Activated CD4-positive, alpha-beta T cell treated with anti-CD3 and anti-CD28 coated beads for 36 hours (primary cell): ENCODE measurements around the gene CYS1. TPM values are rescaled to one million over a fixed set of nuclear protein-coding genes. Genes with fewer than 3 reads are reported as not detected.
"Not testable (repeated sequence)": the region's sequence is repeated elsewhere in the genome, so short reads cannot be mapped to it uniquely, and the experiment has no call there.

Experiments
- ATAC-seq: fragments of 200-7000 bp; cut with Tn5 transposase; one replicate; pipeline ENCODE4 v1.10.0; 2021; ENCODE audit warnings: mild to moderate bottlenecking, moderate library complexity
- CTCF ChIA-PET: fragments of 350-600 bp; sonication (Branson Sonifier 250); formaldehyde crosslinking; loops from one replicate; lab custom pipeline; 2021; ENCODE audit warnings: antibody characterized with exemption; lab: Charles Lee
- POLR2A ChIA-PET: fragments of 350-600 bp; sonication (Branson Sonifier 250); formaldehyde crosslinking; loops from one replicate; lab custom pipeline; 2021; ENCODE audit warnings: antibody characterized with exemption, inconsistent platforms; lab: Charles Lee
- DNase-seq: peaks from one replicate; pipeline ENCODE4 v3.0.0-alpha.2; 2020
- H3K27ac Mint-ChIP-seq: one replicate; pipeline ENCODE4 v1.8.0; 2021; ENCODE audit warnings: mixed read lengths
- H3K27me3 Mint-ChIP-seq: one replicate; pipeline ENCODE4 v1.8.0; 2021; ENCODE audit warnings: mixed read lengths
- H3K36me3 Mint-ChIP-seq: one replicate; pipeline ENCODE4 v1.8.0; 2021; ENCODE audit warnings: low read depth, mixed read lengths
- H3K4me1 Mint-ChIP-seq: one replicate; pipeline ENCODE4 v1.8.0; 2021; ENCODE audit warnings: mixed read lengths
- H3K4me3 Mint-ChIP-seq: one replicate; pipeline ENCODE4 v1.8.0; 2021; ENCODE audit warnings: mild to moderate bottlenecking, moderate library complexity, mixed read lengths
- H3K9me3 Mint-ChIP-seq: one replicate; pipeline ENCODE4 v1.8.0; 2021; ENCODE audit warnings: low read depth, mixed read lengths
- intact Hi-C, 2 experiments: fragments of 100-400 bp; cut with DNase I in 1 of 2; cut with micrococcal nuclease in 1 of 2; formaldehyde crosslinking; loops; one replicate each; pipeline versions ENCODE4 v1.14.2 to v1.15.1; 2022 to 2024; cut with DNase I, micrococcal nuclease
- total RNA-seq, 2 experiments: library from RNA; stranded (reverse); gene quantifications; one replicate each; pipeline ENCODE4 v1.2.3, GENCODE V29; 2021

CYS1 gene
- total RNA-seq, 2 experiments from 2014 or later = not detected

GRCh38 chr2:10038716-10039115 is 41.5 kb downstream of the CYS1 start:
- CTCF ChIA-PET = interaction anchor here (0.7 to 1.1 kb wide), 3 partner anchors 9 to 830 kb away, joined by 3 to 4 read pairs (median 3); no protein-coding TSS in a partner anchor
- H3K27ac Mint-ChIP-seq = no peak overlapping the region
- H3K4me3 Mint-ChIP-seq = no peak overlapping the region
- no peaks in the 10 kb centered on the region for H3K9me3 Mint-ChIP-seq
- POLR2A ChIA-PET = no interaction called here
- H3K36me3 Mint-ChIP-seq = no peaks in the 10 kb centered on the region
- intact Hi-C loops = no loop called here
- DNase-seq (no peak), ATAC-seq (no peak)
- peaks cover 11% of the 10 kb centered on the region for H3K4me1 Mint-ChIP-seq
- peaks cover 3% of the 10 kb centered on the region for H3K27me3 Mint-ChIP-seq

- POLR2A ChIA-PET = no interaction called here
- intact Hi-C loops = no loop called here
Measured at GRCh38 chr2:10038123-10038522, 42.1 kb downstream of the CYS1 start.

GRCh38 chr2:10036095-10036884 is 43.9 kb downstream of the CYS1 start:
- H3K27me3 Mint-ChIP-seq = no peaks in the 10 kb centered on the region
- H3K27ac Mint-ChIP-seq = no peak overlapping the region
- H3K36me3 Mint-ChIP-seq = no peaks in the 10 kb centered on the region
- intact Hi-C loops = no loop called here
- ChIA-PET POLR2A (no interaction called here), CTCF (interaction anchor here (0.6 to 3.4 kb wide), 6 partner anchors 12 to 222 kb away, joined by 3 to 12 read pairs (median 4); no protein-coding TSS in a partner anchor)
- DNase-seq = peak; percentile 70
- H3K4me3 Mint-ChIP-seq = no peak overlapping the region
- H3K4me1 Mint-ChIP-seq = peaks cover 4% of the 10 kb centered on the region
- ATAC-seq = peak; percentile 90
- H3K9me3 Mint-ChIP-seq = no peaks in the 10 kb centered on the region

More at GRCh38 chr2:10038123-10038522, 42.1 kb downstream of the CYS1 start:
- H3K27me3 Mint-ChIP-seq = peaks cover 3% of the 10 kb centered on the region
- DNase-seq (no peak), ATAC-seq (no peak)
- no peak overlapping the region for H3K4me3 Mint-ChIP-seq
- H3K4me1 Mint-ChIP-seq = peaks cover 11% of the 10 kb centered on the region
- H3K36me3 Mint-ChIP-seq = no peaks in the 10 kb centered on the region
- H3K27ac Mint-ChIP-seq = no peak overlapping the region
- no peaks in the 10 kb centered on the region for H3K9me3 Mint-ChIP-seq
- CTCF ChIA-PET = interaction anchor here (0.7 to 3.4 kb wide), 3 partner anchors 10 to 829 kb away, joined by 3 to 12 read pairs (median 4); no protein-coding TSS in a partner anchor

GRCh38 chr2:10035633-10036032 is 44.6 kb downstream of the CYS1 start:
- H3K36me3 Mint-ChIP-seq = no peaks in the 10 kb centered on the region
- DNase-seq = no peak
- ChIA-PET CTCF (interaction anchor here (0.6 to 3.4 kb wide), 4 partner anchors 13 to 221 kb away, joined by 3 to 12 read pairs (median 6); no protein-coding TSS in a partner anchor), POLR2A (interaction anchor here (0.6 kb wide), 1 partner anchor 263 kb away, joined by 3 read pairs; no protein-coding TSS in a partner anchor)
- H3K4me3 Mint-ChIP-seq = no peak overlapping the region
- H3K4me1 Mint-ChIP-seq = peaks cover 4% of the 10 kb centered on the region
- intact Hi-C loops = no loop called here
- H3K27ac Mint-ChIP-seq = no peak overlapping the region
- H3K9me3 Mint-ChIP-seq = no peaks in the 10 kb centered on the region
- no peaks in the 10 kb centered on the region for H3K27me3 Mint-ChIP-seq
- ATAC-seq = no peak

- Mint-ChIP-seq H3K4me1 (peaks cover 4% of the 10 kb centered on the region), H3K27ac (no peak overlapping the region), H3K9me3 (no peaks in the 10 kb centered on the region), H3K4me3 (no peak overlapping the region), H3K36me3 (no peaks in the 10 kb centered on the region), H3K27me3 (no peaks in the 10 kb centered on the region)
- POLR2A ChIA-PET = interaction anchor here (0.6 kb wide), 1 partner anchor 262 kb away, joined by 3 read pairs; no protein-coding TSS in a partner anchor
- CTCF ChIA-PET = interaction anchor here (1.0 to 3.4 kb wide), 4 partner anchors 13 to 221 kb away, joined by 3 to 12 read pairs (median 7); no protein-coding TSS in a partner anchor
- DNase-seq (no peak), ATAC-seq (peak; percentile 27)
- intact Hi-C loops = no loop called here
Measured at GRCh38 chr2:10035053-10035422, 45.2 kb downstream of the CYS1 start.

- H3K4me3 Mint-ChIP-seq = no peak overlapping the region
- POLR2A ChIA-PET = no interaction called here
- H3K4me1 Mint-ChIP-seq = peaks cover 9% of the 10 kb centered on the region
Measured at GRCh38 chr2:10034333-10035052, 45.7 kb downstream of the CYS1 start.

GRCh38 chr2:10033251-10034006 is 46.8 kb downstream of the CYS1 start:
- Mint-ChIP-seq H3K4me3 (no peak overlapping the region), H3K9me3 (no peaks in the 10 kb centered on the region), H3K27ac (no peak overlapping the region), H3K36me3 (no peaks in the 10 kb centered on the region), H3K4me1 (peaks cover 16% of the 10 kb centered on the region), H3K27me3 (no peaks in the 10 kb centered on the region)
- ChIA-PET CTCF (interaction anchor here (0.6 to 1.6 kb wide), 3 partner anchors 50 to 263 kb away, joined by 3 to 6 read pairs (median 6); no protein-coding TSS in a partner anchor), POLR2A (no interaction called here)
- no peak for DNase-seq
- ATAC-seq = no peak
- intact Hi-C loops = no loop called here

More at GRCh38 chr2:10034333-10035052, 45.7 kb downstream of the CYS1 start:
- DNase-seq (no peak), ATAC-seq (no peak)
- no peaks in the 10 kb centered on the region for H3K27me3 Mint-ChIP-seq
- H3K9me3 Mint-ChIP-seq = no peaks in the 10 kb centered on the region
- no peaks in the 10 kb centered on the region for H3K36me3 Mint-ChIP-seq
- intact Hi-C loops = no loop called here
- CTCF ChIA-PET = interaction anchor here (1.6 to 3.4 kb wide), 3 partner anchors 14 to 220 kb away, joined by 6 to 12 read pairs (median 8); no protein-coding TSS in a partner anchor
- H3K27ac Mint-ChIP-seq = no peak overlapping the region

- Mint-ChIP-seq H3K4me3 (no peak overlapping the region), H3K27ac (no peak overlapping the region), H3K36me3 (no peaks in the 10 kb centered on the region), H3K4me1 (peaks cover 18% of the 10 kb centered on the region), H3K27me3 (no peaks in the 10 kb centered on the region), H3K9me3 (no peaks in the 10 kb centered on the region)
- DNase-seq (no peak), ATAC-seq (no peak)
- intact Hi-C loops = no loop called here
- ChIA-PET POLR2A (no interaction called here), CTCF (no interaction called here)
Measured at GRCh38 chr2:10032746-10033105, 47.5 kb downstream of the CYS1 start.

GRCh38 chr2:10031886-10032745 is 48.1 kb downstream of the CYS1 start:
- intact Hi-C loops = no loop called here
- ATAC-seq = no peak
- H3K9me3 Mint-ChIP-seq = no peaks in the 10 kb centered on the region
- no peak overlapping the region for H3K4me3 Mint-ChIP-seq
- POLR2A ChIA-PET = interaction anchor here (0.6 kb wide), 1 partner anchor 49 kb away, joined by 5 read pairs; no protein-coding TSS in a partner anchor
- no peaks in the 10 kb centered on the region for H3K27me3 Mint-ChIP-seq
- H3K4me1 Mint-ChIP-seq = peaks cover 18% of the 10 kb centered on the region
- CTCF ChIA-PET = interaction anchor here (0.5 to 2.3 kb wide), 3 partner anchors 15 to 64 kb away, joined by 3 to 5 read pairs (median 3); no protein-coding TSS in a partner anchor
- no peak for DNase-seq
- no peak overlapping the region for H3K27ac Mint-ChIP-seq
- no peaks in the 10 kb centered on the region for H3K36me3 Mint-ChIP-seq

GRCh38 chr2:10030798-10031197 is 49.4 kb downstream of the CYS1 start:
- ATAC-seq, H3K36me3 Mint-ChIP-seq, H3K4me3 Mint-ChIP-seq, H3K9me3 Mint-ChIP-seq, POLR2A ChIA-PET, H3K27ac Mint-ChIP-seq, intact Hi-C loops, H3K27me3 Mint-ChIP-seq, DNase-seq: not testable (repeated sequence)
- CTCF ChIA-PET = interaction anchor here (0.6 to 2.3 kb wide), 2 partner anchors 16 to 36 kb away, joined by 4 to 5 read pairs; no protein-coding TSS in a partner anchor
- H3K4me1 Mint-ChIP-seq = peaks cover 18% of the 10 kb centered on the region
